ENCODE measurements around the gene PLCG2. TPM values are rescaled to one million over a fixed set of nuclear protein-coding genes. Genes with fewer than 3 reads are reported as not detected.

PLCG2 gene
- total RNA-seq, 1 donor from 2014 or later, result 8.4 TPM

- no peaks in the 10 kb centered on the region for H3K36me3 ChIP-seq (ENCODE audit: control insufficient read depth in 3 of 3, insufficient read depth in 3 of 3, low read length in 3 of 3)
- peaks cover 0 to 2% (median 0%) of the 10 kb centered on the region in 3 donors for H3K9me3 ChIP-seq (ENCODE audit: control insufficient read depth in 3 of 3, low read length in 3 of 3)
- peaks cover 0 to 2% (median 0%) of the 10 kb centered on the region in 3 donors for H3K27me3 ChIP-seq (ENCODE audit: control insufficient read depth in 3 of 3, insufficient read depth in 3 of 3, low read length in 3 of 3)
- no peak overlapping the region for H3K4me3 ChIP-seq (ENCODE audit: low read length in 3 of 3)
- no peaks in the 10 kb centered on the region for H3K4me1 ChIP-seq (ENCODE audit: control insufficient read depth in 3 of 3, insufficient read depth in 3 of 3, low read length in 3 of 3)
- H3K9ac ChIP-seq (ENCODE audit: low read depth in 1 of 3, low read length in 3 of 3), result no peak overlapping the region
- H3K27ac ChIP-seq (ENCODE audit: low read depth, low read length), result no peak overlapping the region
Measured at GRCh38 chr16:81808933-81809480, 29.9 kb downstream of the PLCG2 start.

- no peaks in the 10 kb centered on the region for H3K36me3 ChIP-seq (ENCODE audit: control insufficient read depth in 3 of 3, insufficient read depth in 3 of 3, low read length in 3 of 3)
- no peak overlapping the region for H3K4me3 ChIP-seq (ENCODE audit: low read length in 3 of 3)
- H3K9ac ChIP-seq (ENCODE audit: low read depth in 1 of 3, low read length in 3 of 3), result no peak overlapping the region
- H3K27me3 ChIP-seq (ENCODE audit: control insufficient read depth in 3 of 3, insufficient read depth in 3 of 3, low read length in 3 of 3), result peaks cover 0 to 2% (median 0%) of the 10 kb centered on the region in 3 donors
- H3K9me3 ChIP-seq (ENCODE audit: control insufficient read depth in 3 of 3, low read length in 3 of 3), result peaks cover 0 to 2% (median 0%) of the 10 kb centered on the region in 3 donors
- H3K4me1 ChIP-seq (ENCODE audit: control insufficient read depth in 3 of 3, insufficient read depth in 3 of 3, low read length in 3 of 3), result no peaks in the 10 kb centered on the region
- no peak overlapping the region for H3K27ac ChIP-seq (ENCODE audit: low read depth, low read length)
Measured at GRCh38 chr16:81809567-81809966, 30.5 kb downstream of the PLCG2 start.

GRCh38 chr16:81810361-81810760 is 31.3 kb downstream of the PLCG2 start:
- Histone ChIP-seq H3K36me3 (ENCODE audit: control insufficient read depth in 3 of 3, insufficient read depth in 3 of 3, low read length in 3 of 3) (no peaks in the 10 kb centered on the region), H3K4me3 (ENCODE audit: low read length in 3 of 3) (no peak overlapping the region), H3K9me3 (ENCODE audit: control insufficient read depth in 3 of 3, low read length in 3 of 3) (peaks cover 0 to 2% (median 0%) of the 10 kb centered on the region in 3 donors), H3K27me3 (ENCODE audit: control insufficient read depth in 3 of 3, insufficient read depth in 3 of 3, low read length in 3 of 3) (peaks cover 0 to 2% (median 0%) of the 10 kb centered on the region in 3 donors), H3K27ac (ENCODE audit: low read depth, low read length) (no peak overlapping the region), H3K9ac (ENCODE audit: low read depth in 1 of 3, low read length in 3 of 3) (no peak overlapping the region), H3K4me1 (ENCODE audit: control insufficient read depth in 3 of 3, insufficient read depth in 3 of 3, low read length in 3 of 3) (no peaks in the 10 kb centered on the region)

GRCh38 chr16:81810894-81811538 is 31.9 kb downstream of the PLCG2 start:
- H3K4me1 ChIP-seq (ENCODE audit: control insufficient read depth in 3 of 3, insufficient read depth in 3 of 3, low read length in 3 of 3), result no peaks in the 10 kb centered on the region
- H3K36me3 ChIP-seq (ENCODE audit: control insufficient read depth in 3 of 3, insufficient read depth in 3 of 3, low read length in 3 of 3), result no peaks in the 10 kb centered on the region
- H3K9ac ChIP-seq (ENCODE audit: low read depth in 1 of 3, low read length in 3 of 3), result no peak overlapping the region
- H3K27ac ChIP-seq (ENCODE audit: low read depth, low read length), result no peak overlapping the region
- H3K4me3 ChIP-seq (ENCODE audit: low read length in 3 of 3), result no peak overlapping the region
- H3K27me3 ChIP-seq (ENCODE audit: control insufficient read depth in 3 of 3, insufficient read depth in 3 of 3, low read length in 3 of 3), result peaks cover 0 to 2% (median 0%) of the 10 kb centered on the region in 3 donors
- peaks cover 0 to 2% (median 0%) of the 10 kb centered on the region in 3 donors for H3K9me3 ChIP-seq (ENCODE audit: control insufficient read depth in 3 of 3, low read length in 3 of 3)

GRCh38 chr16:81813648-81814047 is 34.6 kb downstream of the PLCG2 start:
- Histone ChIP-seq H3K27me3 (ENCODE audit: control insufficient read depth in 3 of 3, insufficient read depth in 3 of 3, low read length in 3 of 3) (no peaks in the 10 kb centered on the region), H3K9ac (ENCODE audit: low read depth in 1 of 3, low read length in 3 of 3) (no peak overlapping the region), H3K4me1 (ENCODE audit: control insufficient read depth in 3 of 3, insufficient read depth in 3 of 3, low read length in 3 of 3) (no peaks in the 10 kb centered on the region), H3K4me3 (ENCODE audit: low read length in 3 of 3) (no peak overlapping the region), H3K9me3 (ENCODE audit: control insufficient read depth in 3 of 3, low read length in 3 of 3) (peaks cover 0 to 2% (median 0%) of the 10 kb centered on the region in 3 donors), H3K36me3 (ENCODE audit: control insufficient read depth in 3 of 3, insufficient read depth in 3 of 3, low read length in 3 of 3) (no peaks in the 10 kb centered on the region), H3K27ac (ENCODE audit: low read depth, low read length) (no peak overlapping the region)

GRCh38 chr16:81814751-81815428 is 35.8 kb downstream of the PLCG2 start:
- no peak overlapping the region for H3K9ac ChIP-seq (ENCODE audit: low read depth in 1 of 3, low read length in 3 of 3)
- H3K9me3 ChIP-seq (ENCODE audit: control insufficient read depth in 3 of 3, low read length in 3 of 3), result peaks cover 0 to 2% (median 0%) of the 10 kb centered on the region in 3 donors
- H3K27ac ChIP-seq (ENCODE audit: low read depth, low read length), result no peak overlapping the region
- no peaks in the 10 kb centered on the region for H3K4me1 ChIP-seq (ENCODE audit: control insufficient read depth in 3 of 3, insufficient read depth in 3 of 3, low read length in 3 of 3)
- H3K36me3 ChIP-seq (ENCODE audit: control insufficient read depth in 3 of 3, insufficient read depth in 3 of 3, low read length in 3 of 3), result no peaks in the 10 kb centered on the region
- H3K27me3 ChIP-seq (ENCODE audit: control insufficient read depth in 3 of 3, insufficient read depth in 3 of 3, low read length in 3 of 3), result no peaks in the 10 kb centered on the region
- no peak overlapping the region for H3K4me3 ChIP-seq (ENCODE audit: low read length in 3 of 3)

- H3K27ac ChIP-seq (ENCODE audit: low read depth, low read length), result no peak overlapping the region
- no peak overlapping the region for H3K4me3 ChIP-seq (ENCODE audit: low read length in 3 of 3)
- no peaks in the 10 kb centered on the region for H3K4me1 ChIP-seq (ENCODE audit: control insufficient read depth in 3 of 3, insufficient read depth in 3 of 3, low read length in 3 of 3)
- no peaks in the 10 kb centered on the region for H3K27me3 ChIP-seq (ENCODE audit: control insufficient read depth in 3 of 3, insufficient read depth in 3 of 3, low read length in 3 of 3)
- H3K9ac ChIP-seq (ENCODE audit: low read depth in 1 of 3, low read length in 3 of 3), result no peak overlapping the region
- H3K9me3 ChIP-seq (ENCODE audit: control insufficient read depth in 3 of 3, low read length in 3 of 3), result peaks cover 0 to 2% (median 0%) of the 10 kb centered on the region in 3 donors
- H3K36me3 ChIP-seq (ENCODE audit: control insufficient read depth in 3 of 3, insufficient read depth in 3 of 3, low read length in 3 of 3), result no peaks in the 10 kb centered on the region
Measured at GRCh38 chr16:81815429-81815766, 36.3 kb downstream of the PLCG2 start.

GRCh38 chr16:81816351-81816750 is 37.3 kb downstream of the PLCG2 start:
- Histone ChIP-seq H3K27me3 (ENCODE audit: control insufficient read depth in 3 of 3, insufficient read depth in 3 of 3, low read length in 3 of 3) (no peaks in the 10 kb centered on the region), H3K36me3 (ENCODE audit: control insufficient read depth in 3 of 3, insufficient read depth in 3 of 3, low read length in 3 of 3) (no peaks in the 10 kb centered on the region), H3K4me1 (ENCODE audit: control insufficient read depth in 3 of 3, insufficient read depth in 3 of 3, low read length in 3 of 3) (no peaks in the 10 kb centered on the region), H3K27ac (ENCODE audit: low read depth, low read length) (no peak overlapping the region), H3K4me3 (ENCODE audit: low read length in 3 of 3) (no peak overlapping the region), H3K9ac (ENCODE audit: low read depth in 1 of 3, low read length in 3 of 3) (no peak overlapping the region), H3K9me3 (ENCODE audit: control insufficient read depth in 3 of 3, low read length in 3 of 3) (peaks cover 0 to 2% (median 0%) of the 10 kb centered on the region in 3 donors)

- no peak overlapping the region for H3K27ac ChIP-seq (ENCODE audit: low read depth, low read length)
- no peaks in the 10 kb centered on the region for H3K27me3 ChIP-seq (ENCODE audit: control insufficient read depth in 3 of 3, insufficient read depth in 3 of 3, low read length in 3 of 3)
- H3K4me3 ChIP-seq (ENCODE audit: low read length in 3 of 3), result no peak overlapping the region
- H3K9me3 ChIP-seq (ENCODE audit: control insufficient read depth in 3 of 3, low read length in 3 of 3), result peaks cover 0 to 2% (median 0%) of the 10 kb centered on the region in 3 donors
- H3K36me3 ChIP-seq (ENCODE audit: control insufficient read depth in 3 of 3, insufficient read depth in 3 of 3, low read length in 3 of 3), result no peaks in the 10 kb centered on the region
- no peak overlapping the region for H3K9ac ChIP-seq (ENCODE audit: low read depth in 1 of 3, low read length in 3 of 3)
- no peaks in the 10 kb centered on the region for H3K4me1 ChIP-seq (ENCODE audit: control insufficient read depth in 3 of 3, insufficient read depth in 3 of 3, low read length in 3 of 3)
Measured at GRCh38 chr16:81816793-81817210, 37.7 kb downstream of the PLCG2 start.

GRCh38 chr16:81817296-81817695 is 38.2 kb downstream of the PLCG2 start:
- Histone ChIP-seq H3K9me3 (ENCODE audit: control insufficient read depth in 3 of 3, low read length in 3 of 3) (peaks cover 0 to 2% (median 0%) of the 10 kb centered on the region in 3 donors), H3K27me3 (ENCODE audit: control insufficient read depth in 3 of 3, insufficient read depth in 3 of 3, low read length in 3 of 3) (no peaks in the 10 kb centered on the region), H3K27ac (ENCODE audit: low read depth, low read length) (no peak overlapping the region), H3K36me3 (ENCODE audit: control insufficient read depth in 3 of 3, insufficient read depth in 3 of 3, low read length in 3 of 3) (no peaks in the 10 kb centered on the region), H3K4me1 (ENCODE audit: control insufficient read depth in 3 of 3, insufficient read depth in 3 of 3, low read length in 3 of 3) (no peaks in the 10 kb centered on the region), H3K9ac (ENCODE audit: low read depth in 1 of 3, low read length in 3 of 3) (no peak overlapping the region), H3K4me3 (ENCODE audit: low read length in 3 of 3) (no peak overlapping the region)

All from skeletal muscle tissue (tissue), 4 donors.